ENCODE data around the gene NUP98. TPM values are rescaled to one million over a fixed set of nuclear protein-coding genes. Genes with fewer than 3 reads are reported as not detected.

NUP98 gene
- total and polyA plus RNA-seq, 2 of the 13 experiments (the other 11 are each of a cell fraction or from before 2014, with no cell fraction given): 76.6 to 85.3 TPM

- TF ChIP-seq LCORL (IDR thresholded peaks at IDR 0.05) (no peak), LCORL (CRISPR knock-in tag; IDR thresholded peaks at IDR 0.05) (peak; percentile 67; the same call in 1 of the 2 replicates), MBD4 (IDR thresholded peaks at IDR 0.05; ENCODE audit: borderline replicate concordance, low read length) (no peak), CSRNP1 (CRISPR knock-in tag; IDR thresholded peaks at IDR 0.05) (peak; percentile 69; the same call in 1 of the 2 replicates), USF2 (IDR thresholded peaks at IDR 0.05; ENCODE audit: low read depth, low read length) (no peak), USF2 (CRISPR knock-in tag; IDR thresholded peaks at IDR 0.05; ENCODE audit: borderline replicate concordance) (peak; percentile 53; the same call in 1 of the 2 replicates), SRSF1 (optimal IDR thresholded peaks at IDR 0.05; ENCODE audit: low read depth, low read length) (no peak), ESRRA (CRISPR knock-in tag; IDR thresholded peaks at IDR 0.05; ENCODE audit: low read depth) (no peak), ZNF547 (CRISPR knock-in tag; IDR thresholded peaks at IDR 0.05) (no peak), E2F1 (CRISPR knock-in tag; IDR thresholded peaks at IDR 0.05) (peak; percentile 61; the same call in 1 of the 2 replicates), SIN3B (IDR thresholded peaks at IDR 0.05; ENCODE audit: low read length) (no peak), POLR2A (IDR thresholded peaks at IDR 0.05; ENCODE audit: insufficient read depth in 1 of 2, low read depth in 2 of 2, low read length in 2 of 2) (peak; percentile 59; a peak in 3 of 4 replicates), ZNF83 (CRISPR knock-in tag; IDR thresholded peaks at IDR 0.05; ENCODE audit: borderline replicate concordance) (no peak), JUNB (CRISPR knock-in tag; IDR thresholded peaks at IDR 0.05; ENCODE audit: borderline replicate concordance) (no peak), TCF12 (IDR thresholded peaks at IDR 0.05) (no peak), TCF12 (CRISPR knock-in tag; IDR thresholded peaks at IDR 0.05) (no peak), ZBTB1 (CRISPR knock-in tag; IDR thresholded peaks at IDR 0.05; ENCODE audit: borderline replicate concordance) (no peak), PRMT3 (CRISPR knock-in tag; IDR thresholded peaks at IDR 0.05; ENCODE audit: borderline replicate concordance, low read depth) (no peak), HNF1A (IDR thresholded peaks at IDR 0.05; ENCODE audit: low read depth) (no peak), HNF1A (CRISPR knock-in tag; IDR thresholded peaks at IDR 0.05; ENCODE audit: borderline replicate concordance) (no peak), EHMT2 (IDR thresholded peaks at IDR 0.05; ENCODE audit: borderline replicate concordance, low read depth, low read length) (no peak)
Observed at GRCh38 chr11:3642071-3642951, 155.0 kb downstream of the NUP98 start (continued).
